GM13977 (cell line): ENCODE data around the gene GGT5.

Source experiments
- DNase-seq: peaks from one replicate; pipeline ENCODE4 v3.0.0; 2012; ENCODE audit warnings: low spot score
- in situ Hi-C: fragments of 300-500 bp; cut with MboI; formaldehyde crosslinking; loops from one replicate; pipeline ENCODE4 v1.12.0; 2022; ENCODE audit warnings: low sequenced_read_pairs, low pct_unique_long_range_greater_than_20kb, mixed read lengths, inconsistent platforms; ENCODE audit not compliant: unreplicated experiment
- TF ChIP-seq, protein P1 (sequence below): IDR thresholded peaks from 2 replicates; pipeline ENCODE4 v1.5.1; 2012; ENCODE audit warnings: mild to moderate bottlenecking, control low read depth; ENCODE audit not compliant: insufficient read depth; ENCODE audit errors: extremely low read depth, missing control alignments

The GGT5 gene

DNA sequence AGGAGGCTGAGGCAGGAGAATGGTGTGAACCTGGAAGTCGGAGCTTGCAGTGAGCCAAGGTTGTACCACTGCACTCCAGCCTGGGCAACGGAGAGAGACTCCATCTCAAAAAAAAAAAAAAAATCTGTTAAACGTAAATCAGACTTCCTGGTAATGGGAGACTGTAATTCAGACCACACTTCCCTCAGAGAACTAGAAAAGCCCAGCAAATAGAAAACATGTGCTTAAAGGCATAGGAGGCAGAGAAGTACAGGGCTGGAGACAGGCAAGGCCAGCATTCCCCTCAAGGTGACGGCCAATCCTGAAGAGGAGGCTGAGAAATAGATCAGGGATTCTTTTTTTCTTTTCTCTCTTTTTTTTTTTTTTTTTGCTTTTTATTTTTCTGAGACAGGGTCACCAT is 8.2 kb downstream of the GGT5 start:
- in situ Hi-C loops, result no loop called here
- TF ChIP-seq, protein P1, sequence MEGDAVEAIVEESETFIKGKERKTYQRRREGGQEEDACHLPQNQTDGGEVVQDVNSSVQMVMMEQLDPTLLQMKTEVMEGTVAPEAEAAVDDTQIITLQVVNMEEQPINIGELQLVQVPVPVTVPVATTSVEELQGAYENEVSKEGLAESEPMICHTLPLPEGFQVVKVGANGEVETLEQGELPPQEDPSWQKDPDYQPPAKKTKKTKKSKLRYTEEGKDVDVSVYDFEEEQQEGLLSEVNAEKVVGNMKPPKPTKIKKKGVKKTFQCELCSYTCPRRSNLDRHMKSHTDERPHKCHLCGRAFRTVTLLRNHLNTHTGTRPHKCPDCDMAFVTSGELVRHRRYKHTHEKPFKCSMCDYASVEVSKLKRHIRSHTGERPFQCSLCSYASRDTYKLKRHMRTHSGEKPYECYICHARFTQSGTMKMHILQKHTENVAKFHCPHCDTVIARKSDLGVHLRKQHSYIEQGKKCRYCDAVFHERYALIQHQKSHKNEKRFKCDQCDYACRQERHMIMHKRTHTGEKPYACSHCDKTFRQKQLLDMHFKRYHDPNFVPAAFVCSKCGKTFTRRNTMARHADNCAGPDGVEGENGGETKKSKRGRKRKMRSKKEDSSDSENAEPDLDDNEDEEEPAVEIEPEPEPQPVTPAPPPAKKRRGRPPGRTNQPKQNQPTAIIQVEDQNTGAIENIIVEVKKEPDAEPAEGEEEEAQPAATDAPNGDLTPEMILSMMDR, result no peak
- DNase-seq, result no peak

DNA sequence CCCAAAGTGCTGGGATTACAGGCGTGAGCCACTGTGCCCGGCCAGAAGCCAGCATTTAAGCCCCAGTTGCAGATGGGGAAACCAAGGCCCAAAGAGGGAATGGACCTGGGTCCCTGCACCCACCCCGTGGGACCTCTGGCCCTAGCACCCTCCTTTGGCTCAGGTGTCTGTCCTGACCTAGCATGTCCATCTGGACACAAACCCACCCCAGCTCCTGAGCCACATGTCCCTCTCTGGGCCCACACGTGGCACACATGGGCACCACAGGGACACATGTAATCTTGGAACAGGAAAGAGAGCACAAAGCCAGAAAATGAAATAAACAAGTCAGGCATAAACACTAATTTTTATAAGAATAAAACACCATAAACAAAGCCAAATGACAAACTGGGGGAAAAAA is 9.6 kb downstream of the GGT5 start:
- TF ChIP-seq, protein P1, result no peak
- in situ Hi-C loops, result no loop called here
- no peak for DNase-seq

DNA sequence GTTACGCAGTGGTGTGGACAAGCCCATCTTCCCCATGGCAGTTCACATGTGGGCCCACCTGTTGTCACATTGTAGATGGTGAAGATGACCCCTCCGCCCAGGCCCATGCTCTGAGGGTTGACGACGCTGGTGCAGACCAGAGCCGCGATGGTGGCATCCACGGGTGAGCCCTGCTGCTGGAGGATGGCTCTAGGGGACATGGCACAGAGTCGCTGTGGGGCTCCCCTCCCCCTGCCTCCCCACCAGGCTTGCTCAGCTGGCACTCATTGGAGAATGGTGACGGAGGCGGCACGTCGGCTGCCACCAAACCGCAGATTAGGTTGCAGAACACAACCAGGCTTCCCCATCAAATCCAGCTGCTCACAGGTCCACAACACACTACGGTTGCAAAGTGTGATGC is 11.1 kb downstream of the GGT5 start:
- DNase-seq, result no peak
- in situ Hi-C loops, result no loop called here
- TF ChIP-seq, protein P1, result no peak

DNA sequence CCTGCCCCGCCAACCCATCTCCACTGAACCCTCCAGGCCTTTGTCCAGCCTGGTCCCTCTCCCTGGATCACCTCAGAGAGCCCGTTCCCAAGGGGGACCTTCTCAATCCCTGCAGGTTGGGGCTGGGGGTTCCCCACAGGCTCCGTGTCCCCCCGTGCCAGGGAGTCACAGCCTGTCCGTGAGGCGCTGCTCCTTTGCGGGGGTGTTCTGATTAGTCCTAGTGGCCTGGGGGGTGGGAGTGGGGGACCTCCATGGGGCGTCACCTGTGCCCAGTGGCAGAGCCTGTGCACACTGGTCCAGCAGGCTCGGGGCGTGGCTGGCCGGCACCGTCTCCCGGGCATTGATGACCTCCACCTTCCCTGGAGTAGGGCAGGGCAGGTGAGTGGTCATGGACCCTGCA is 11.6 kb downstream of the GGT5 start:
- no peak for DNase-seq
- in situ Hi-C loops, result no loop called here
- TF ChIP-seq, protein P1, result no peak

DNA sequence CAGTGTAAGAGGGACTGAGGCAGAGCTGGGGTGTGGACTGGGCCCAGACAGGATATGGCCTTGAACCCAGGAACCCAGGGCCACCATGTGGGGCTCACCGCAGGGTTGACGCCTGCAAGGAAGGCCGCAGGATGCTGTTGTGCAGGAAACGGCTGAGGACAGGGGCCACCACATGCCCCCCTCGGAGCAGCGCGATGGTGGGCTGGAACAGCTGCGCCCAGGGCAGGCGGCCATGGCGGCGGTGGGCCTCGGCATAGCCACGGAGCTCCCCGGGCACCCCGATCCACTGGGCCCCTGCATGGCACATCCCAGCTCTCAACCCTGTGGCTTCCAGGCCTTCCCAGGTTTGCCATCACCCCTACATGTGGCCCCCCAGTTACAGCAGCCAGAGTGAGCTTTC is 12.2 kb downstream of the GGT5 start:
- no peak for DNase-seq
- TF ChIP-seq, protein P1, result no peak
- in situ Hi-C loops, result no loop called here

DNA sequence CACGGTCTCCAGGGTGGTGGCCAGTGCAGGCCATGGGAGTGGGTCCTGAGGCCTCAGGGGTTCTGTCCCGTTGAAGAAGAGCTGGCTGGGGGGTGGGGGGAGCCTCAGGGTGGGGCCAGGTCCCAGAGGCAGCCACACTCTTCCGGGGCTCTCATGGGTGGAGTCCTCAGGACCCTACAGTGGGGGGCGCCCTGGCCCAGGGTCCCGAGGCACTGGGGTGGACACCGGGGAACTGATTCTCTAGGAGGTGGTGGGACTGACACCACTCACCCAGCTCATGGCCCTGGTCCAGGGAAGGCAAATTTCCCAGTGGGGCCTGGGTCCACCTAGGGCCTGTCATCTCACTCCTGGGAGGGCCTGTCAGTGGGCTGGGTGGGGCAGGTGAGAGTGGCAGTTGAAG is 12.8 kb downstream of the GGT5 start:
- in situ Hi-C loops, result no loop called here
- no peak for DNase-seq
- TF ChIP-seq, protein P1, result no peak

DNA sequence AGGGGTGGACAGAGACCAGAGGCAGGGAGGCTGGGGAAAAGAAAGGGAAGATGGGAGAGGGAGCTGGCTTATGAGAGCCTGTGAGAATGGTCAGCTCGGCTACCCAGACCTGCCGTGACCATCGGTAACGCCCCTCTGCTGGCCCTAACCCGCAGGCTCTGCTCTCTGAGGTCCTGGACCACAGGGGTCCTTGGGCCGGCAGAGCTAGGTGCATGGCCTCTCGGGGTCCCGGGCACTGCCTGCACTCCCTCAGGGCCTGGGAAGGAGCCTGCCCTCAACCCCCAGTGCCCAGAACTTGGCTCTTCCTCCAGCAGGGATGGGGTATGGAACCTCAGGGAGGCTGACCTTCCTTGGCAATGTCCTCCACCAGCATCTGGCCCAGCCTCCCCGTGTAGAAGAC is 13.2 kb downstream of the GGT5 start:
- in situ Hi-C loops, result no loop called here
- no peak for DNase-seq
- TF ChIP-seq, protein P1, result no peak
